ENCODE data around the gene GLI3.

Gene GLI3

DNA sequence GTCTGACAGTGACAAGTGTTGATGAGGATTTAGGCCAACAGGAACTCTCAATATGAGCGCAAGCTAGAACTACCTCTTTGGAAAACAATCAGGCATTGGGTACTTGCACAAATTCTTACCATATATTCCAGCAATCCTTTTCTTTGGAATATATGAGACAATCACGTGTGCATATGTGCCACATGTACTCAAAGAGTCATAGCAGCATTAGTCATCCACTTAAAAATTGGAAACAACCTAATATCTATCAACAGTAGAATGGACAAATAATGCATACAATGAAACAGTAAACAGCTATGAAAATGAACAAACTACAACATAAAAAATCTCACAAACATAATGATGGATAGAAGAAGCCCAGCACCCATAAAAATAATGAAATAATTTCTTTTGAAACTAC, 179.7 kb downstream of the GLI3 start:
- DNase-seq (ENCODE audit: low spot score) (no peak), ATAC-seq (ENCODE audit: low read depth) (no peak)
- Histone ChIP-seq H3K27me3 (ENCODE audit: insufficient read depth, poor library complexity, severe bottlenecking) (no peaks in the 10 kb centered on the region), H3K36me3 (ENCODE audit: low read depth) (no peaks in the 10 kb centered on the region), H3K27ac (ENCODE audit: poor library complexity, severe bottlenecking) (no peak overlapping the region), H3K4me3 (ENCODE audit: severe bottlenecking) (no peak overlapping the region), H3K4me1 (ENCODE audit: insufficient read depth, poor library complexity, severe bottlenecking) (no peaks in the 10 kb centered on the region), H3K9me3 (ENCODE audit: severe bottlenecking) (no peaks in the 10 kb centered on the region)
- TF ChIP-seq, protein P1, sequence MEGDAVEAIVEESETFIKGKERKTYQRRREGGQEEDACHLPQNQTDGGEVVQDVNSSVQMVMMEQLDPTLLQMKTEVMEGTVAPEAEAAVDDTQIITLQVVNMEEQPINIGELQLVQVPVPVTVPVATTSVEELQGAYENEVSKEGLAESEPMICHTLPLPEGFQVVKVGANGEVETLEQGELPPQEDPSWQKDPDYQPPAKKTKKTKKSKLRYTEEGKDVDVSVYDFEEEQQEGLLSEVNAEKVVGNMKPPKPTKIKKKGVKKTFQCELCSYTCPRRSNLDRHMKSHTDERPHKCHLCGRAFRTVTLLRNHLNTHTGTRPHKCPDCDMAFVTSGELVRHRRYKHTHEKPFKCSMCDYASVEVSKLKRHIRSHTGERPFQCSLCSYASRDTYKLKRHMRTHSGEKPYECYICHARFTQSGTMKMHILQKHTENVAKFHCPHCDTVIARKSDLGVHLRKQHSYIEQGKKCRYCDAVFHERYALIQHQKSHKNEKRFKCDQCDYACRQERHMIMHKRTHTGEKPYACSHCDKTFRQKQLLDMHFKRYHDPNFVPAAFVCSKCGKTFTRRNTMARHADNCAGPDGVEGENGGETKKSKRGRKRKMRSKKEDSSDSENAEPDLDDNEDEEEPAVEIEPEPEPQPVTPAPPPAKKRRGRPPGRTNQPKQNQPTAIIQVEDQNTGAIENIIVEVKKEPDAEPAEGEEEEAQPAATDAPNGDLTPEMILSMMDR (IDR thresholded peaks at IDR 0.05; ENCODE audit: poor library complexity, severe bottlenecking) = no peak

DNA sequence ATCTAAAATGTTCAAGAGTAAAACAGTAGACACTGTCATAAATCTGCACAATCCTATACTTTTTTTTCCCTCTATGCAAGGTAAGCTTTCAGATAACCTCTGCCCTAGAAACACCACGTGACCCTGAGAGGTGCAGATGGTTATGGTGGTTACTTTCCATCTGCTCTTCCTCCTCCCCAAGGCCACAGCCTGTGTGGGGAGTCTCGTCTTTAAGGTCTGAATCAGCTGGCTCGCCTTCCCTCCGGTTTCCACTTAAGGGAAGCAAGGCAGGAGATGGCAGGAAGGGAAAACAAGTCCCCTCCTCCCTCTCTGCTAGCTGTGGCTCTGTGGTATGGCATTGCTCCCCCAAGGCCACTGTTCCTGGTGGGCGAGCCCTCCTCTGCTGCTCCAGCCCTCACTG, 181.8 kb downstream of the GLI3 start:
- DNase-seq (ENCODE audit: low spot score) = no peak
- Histone ChIP-seq H3K4me1 (ENCODE audit: insufficient read depth, poor library complexity, severe bottlenecking) (no peaks in the 10 kb centered on the region), H3K27ac (ENCODE audit: poor library complexity, severe bottlenecking) (no peak overlapping the region), H3K9me3 (ENCODE audit: severe bottlenecking) (no peaks in the 10 kb centered on the region), H3K36me3 (ENCODE audit: low read depth) (no peaks in the 10 kb centered on the region), H3K27me3 (ENCODE audit: insufficient read depth, poor library complexity, severe bottlenecking) (no peaks in the 10 kb centered on the region), H3K4me3 (ENCODE audit: severe bottlenecking) (no peak overlapping the region)
- no peak for ATAC-seq (ENCODE audit: low read depth)
- TF ChIP-seq, protein P1 (IDR thresholded peaks at IDR 0.05; ENCODE audit: poor library complexity, severe bottlenecking) = no peak

DNA sequence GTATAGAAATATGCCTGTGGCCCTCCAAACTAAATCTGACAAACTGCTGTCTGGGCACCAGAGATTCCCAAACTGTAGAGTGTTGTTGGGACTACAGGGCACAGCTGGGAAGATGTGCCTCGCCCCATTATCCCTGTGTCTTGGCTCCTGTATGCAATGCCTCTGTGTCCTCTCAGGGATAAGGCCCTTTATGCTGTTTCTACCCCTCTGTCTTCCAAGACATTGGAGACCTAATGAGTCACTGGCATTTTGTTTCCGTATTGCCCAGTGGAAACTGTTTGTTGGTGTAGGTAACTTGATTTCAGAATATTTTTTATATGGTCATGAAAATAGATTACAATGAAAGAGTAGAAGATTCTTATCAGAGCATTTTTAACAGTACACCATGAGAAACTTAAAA, 183.2 kb downstream of the GLI3 start:
- H3K27me3 ChIP-seq (ENCODE audit: insufficient read depth, poor library complexity, severe bottlenecking) = no peaks in the 10 kb centered on the region
- ATAC-seq (ENCODE audit: low read depth) (no peak), DNase-seq (ENCODE audit: low spot score) (no peak)
- H3K36me3 ChIP-seq (ENCODE audit: low read depth) = no peaks in the 10 kb centered on the region
- H3K27ac ChIP-seq (ENCODE audit: poor library complexity, severe bottlenecking) = no peak overlapping the region
- H3K4me1 ChIP-seq (ENCODE audit: insufficient read depth, poor library complexity, severe bottlenecking) = no peaks in the 10 kb centered on the region
- TF ChIP-seq, protein P1 (IDR thresholded peaks at IDR 0.05; ENCODE audit: poor library complexity, severe bottlenecking) = no peak
- H3K4me3 ChIP-seq (ENCODE audit: severe bottlenecking) = no peak overlapping the region
- no peaks in the 10 kb centered on the region for H3K9me3 ChIP-seq (ENCODE audit: severe bottlenecking)

DNA sequence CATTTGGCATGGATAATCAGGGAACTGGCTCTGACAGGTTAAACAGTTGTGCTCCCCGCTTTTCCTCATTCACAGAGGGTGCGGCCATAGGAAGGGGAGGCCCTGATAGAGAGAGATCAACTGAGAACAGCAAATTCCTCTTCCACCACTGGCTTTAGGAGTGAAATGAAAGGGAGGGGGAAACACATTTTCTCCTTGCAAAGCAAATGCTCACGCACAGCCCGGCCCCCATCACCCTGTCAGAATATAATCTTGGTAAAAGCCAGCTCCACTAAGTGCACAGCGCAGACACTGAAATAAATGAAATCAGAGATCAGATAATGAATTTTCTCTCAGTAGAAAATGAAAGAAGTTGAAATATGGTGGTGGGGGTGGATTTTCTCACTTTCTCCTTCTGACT, 187.2 kb downstream of the GLI3 start:
- DNase-seq (ENCODE audit: low spot score) (no peak), ATAC-seq (ENCODE audit: low read depth) (no peak)
- Histone ChIP-seq H3K36me3 (ENCODE audit: low read depth) (peaks cover 25% of the 10 kb centered on the region), H3K4me3 (ENCODE audit: severe bottlenecking) (no peak overlapping the region), H3K27me3 (ENCODE audit: insufficient read depth, poor library complexity, severe bottlenecking) (no peaks in the 10 kb centered on the region), H3K27ac (ENCODE audit: poor library complexity, severe bottlenecking) (no peak overlapping the region), H3K9me3 (ENCODE audit: severe bottlenecking) (no peaks in the 10 kb centered on the region), H3K4me1 (ENCODE audit: insufficient read depth, poor library complexity, severe bottlenecking) (no peaks in the 10 kb centered on the region)
- TF ChIP-seq, protein P1 (IDR thresholded peaks at IDR 0.05; ENCODE audit: poor library complexity, severe bottlenecking) = no peak

DNA sequence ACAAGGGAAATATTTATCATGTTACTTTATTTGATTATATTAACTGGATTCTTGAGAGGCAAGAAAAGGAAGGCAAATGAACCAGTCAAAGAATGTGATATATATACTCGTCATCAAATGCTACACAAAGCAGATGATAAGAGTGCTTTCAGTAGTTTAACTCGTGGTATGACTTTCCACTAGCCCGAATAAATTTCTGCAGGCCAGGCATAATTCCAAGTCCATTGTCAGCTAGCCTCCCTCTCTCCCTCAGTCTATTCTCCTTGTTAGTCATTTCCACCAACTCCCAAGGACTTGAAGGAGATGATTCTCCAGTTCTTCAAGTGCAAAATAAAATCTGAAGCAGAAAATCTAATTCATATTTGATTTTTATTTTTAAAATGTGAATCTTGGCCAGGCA, 190.5 kb downstream of the GLI3 start:
- DNase-seq (ENCODE audit: low spot score) (no peak), ATAC-seq (ENCODE audit: low read depth) (no peak)
- H3K4me3 ChIP-seq (ENCODE audit: severe bottlenecking) = no peak overlapping the region
- H3K27me3 ChIP-seq (ENCODE audit: insufficient read depth, poor library complexity, severe bottlenecking) = no peaks in the 10 kb centered on the region
- no peaks in the 10 kb centered on the region for H3K4me1 ChIP-seq (ENCODE audit: insufficient read depth, poor library complexity, severe bottlenecking)
- peaks cover 37% of the 10 kb centered on the region for H3K36me3 ChIP-seq (ENCODE audit: low read depth)
- TF ChIP-seq, protein P1 (IDR thresholded peaks at IDR 0.05; ENCODE audit: poor library complexity, severe bottlenecking) = no peak
- H3K27ac ChIP-seq (ENCODE audit: poor library complexity, severe bottlenecking) = no peak overlapping the region
- no peaks in the 10 kb centered on the region for H3K9me3 ChIP-seq (ENCODE audit: severe bottlenecking)

Measured in RWPE2 (cell line).